Calu3 (cell line): Measurements from ENCODE around the gene FPR2. TPM values are rescaled to one million over a fixed set of nuclear protein-coding genes. Genes with fewer than 3 reads are reported as not detected.
A peak's percentile ranks its signal among the peaks of the same experiment; 100 is the strongest.

Source experiments
- BruUV-seq: library from RNA; stranded (reverse); fragments of 400-500 nt; replicated peaks from 2 replicates; lab custom pipeline; 2021; lab: Mats Ljungman, UMichigan
- CTCF ChIA-PET: fragments of 300-600 bp; sonication (Branson Sonifier 250); formaldehyde crosslinking; loops from one replicate; lab custom pipeline; 2022; ENCODE audit warnings: antibody characterized with exemption; lab: Charles Lee
- DNase-seq: peaks from one replicate; pipeline ENCODE4 v3.0.0; 2022
- H3K27ac Mint-ChIP-seq: one replicate; pipeline ENCODE4 v1.8.0; 2022; ENCODE audit warnings: mixed read lengths; ENCODE audit not compliant: unreplicated experiment
- H3K27me3 Mint-ChIP-seq: one replicate; pipeline ENCODE4 v1.8.0; 2022; ENCODE audit warnings: mixed read lengths; ENCODE audit not compliant: unreplicated experiment
- H3K36me3 Mint-ChIP-seq: one replicate; pipeline ENCODE4 v1.8.0; 2022; ENCODE audit warnings: mild to moderate bottlenecking, moderate library complexity, mixed read lengths; ENCODE audit not compliant: insufficient read depth, unreplicated experiment
- H3K4me1 Mint-ChIP-seq: one replicate; pipeline ENCODE4 v1.8.0; 2022; ENCODE audit warnings: mild to moderate bottlenecking, low read depth, mixed read lengths; ENCODE audit not compliant: unreplicated experiment
- H3K4me3 Mint-ChIP-seq: one replicate; pipeline ENCODE4 v1.8.0; 2022; ENCODE audit warnings: mild to moderate bottlenecking, low read depth, moderate library complexity, mixed read lengths; ENCODE audit not compliant: unreplicated experiment
- H3K9me3 Mint-ChIP-seq: one replicate; pipeline ENCODE4 v1.8.0; 2022; ENCODE audit warnings: low read depth, mixed read lengths; ENCODE audit not compliant: unreplicated experiment
- CTCF ChIP-seq: fragments of 200-600 bp; IDR thresholded peaks from one replicate; pipeline ENCODE4 v1.8.0; 2022; ENCODE audit warnings: antibody characterized with exemption; ENCODE audit not compliant: unreplicated experiment
- intact Hi-C: fragments of 100-400 bp; cut with micrococcal nuclease; formaldehyde crosslinking; loops from one replicate; pipeline ENCODE4 v1.10.0; 2022; ENCODE audit not compliant: unreplicated experiment
- total RNA-seq: library from RNA; stranded (reverse); gene quantifications from 2 replicates; pipeline ENCODE4 v1.2.3, GENCODE V29; 2022

Gene FPR2
- total RNA-seq, 1 experiment from 2014 or later: not detected

GRCh38 chr19:51810223-51810622 lies 49.2 kb downstream of the FPR2 start:
- intact Hi-C loops: loop anchor here (5.0 kb wide), 1 partner anchor 427 kb away; no protein-coding TSS in a partner anchor
- Mint-ChIP-seq H3K4me3 (no peak overlapping the region), H3K27me3 (no peaks in the 10 kb centered on the region), H3K9me3 (peaks cover 14% of the 10 kb centered on the region), H3K27ac (no peak overlapping the region), H3K4me1 (no peaks in the 10 kb centered on the region), H3K36me3 (no peaks in the 10 kb centered on the region)
- DNase-seq: peak; percentile 7
- no peak for TF ChIP-seq CTCF
- no TSS peak for BruUV-seq
- CTCF ChIA-PET: no interaction called here

- CTCF ChIA-PET: no interaction called here
- Mint-ChIP-seq H3K27ac (no peak overlapping the region), H3K4me3 (no peak overlapping the region), H3K27me3 (no peaks in the 10 kb centered on the region), H3K36me3 (no peaks in the 10 kb centered on the region), H3K4me1 (no peaks in the 10 kb centered on the region), H3K9me3 (peaks cover 15% of the 10 kb centered on the region)
- BruUV-seq: no TSS peak
- TF ChIP-seq CTCF: no peak
- no peak for DNase-seq
- intact Hi-C loops: loop anchor here (5.0 kb wide), 1 partner anchor 426 kb away; no protein-coding TSS in a partner anchor
Measured at GRCh38 chr19:51811344-51811743, 50.4 kb downstream of the FPR2 start.

GRCh38 chr19:51815043-51815442 lies 54.1 kb downstream of the FPR2 start:
- BruUV-seq: no TSS peak
- TF ChIP-seq CTCF: no peak
- Mint-ChIP-seq H3K36me3 (no peaks in the 10 kb centered on the region), H3K4me1 (no peaks in the 10 kb centered on the region), H3K9me3 (peaks cover 19% of the 10 kb centered on the region), H3K27ac (no peak overlapping the region), H3K4me3 (no peak overlapping the region), H3K27me3 (no peaks in the 10 kb centered on the region)
- intact Hi-C loops: no loop called here
- CTCF ChIA-PET: interaction anchor here (0.6 kb wide), 1 partner anchor 70 kb away, joined by 7 read pairs; no protein-coding TSS in a partner anchor
- no peak for DNase-seq

- BruUV-seq: no TSS peak
- no peaks in the 10 kb centered on the region for H3K36me3 Mint-ChIP-seq
- no peak for DNase-seq
- peaks cover 18% of the 10 kb centered on the region for H3K9me3 Mint-ChIP-seq
- intact Hi-C loops: no loop called here
- no peak for TF ChIP-seq CTCF
- no peaks in the 10 kb centered on the region for H3K4me1 Mint-ChIP-seq
- no peaks in the 10 kb centered on the region for H3K27me3 Mint-ChIP-seq
- no peak overlapping the region for H3K4me3 Mint-ChIP-seq
- CTCF ChIA-PET: no interaction called here
- H3K27ac Mint-ChIP-seq: no peak overlapping the region
Measured at GRCh38 chr19:51816711-51817110, 55.7 kb downstream of the FPR2 start.
